B cell (primary cell): ENCODE measurements around the gene PRR16. TPM values are rescaled to one million over a fixed set of nuclear protein-coding genes. Genes with fewer than 3 reads are reported as not detected.

Source experiments
- ATAC-seq: fragments of 200-7000 bp; cut with Tn5 transposase; one replicate; pipeline ENCODE4 v1.10.0; 2021; ENCODE audit warnings: low read depth, mild to moderate bottlenecking, moderate number of reproducible peaks, moderate library complexity
- CTCF ChIA-PET: fragments of 350-600 bp; sonication (Branson Sonifier 250); formaldehyde crosslinking; loops from one replicate; lab custom pipeline; 2021; ENCODE audit warnings: antibody characterized with exemption, inconsistent platforms; lab: Charles Lee
- POLR2A ChIA-PET: fragments of 350-600 bp; sonication (Branson Sonifier 250); formaldehyde crosslinking; loops from one replicate; lab custom pipeline; 2021; ENCODE audit warnings: antibody characterized with exemption; lab: Charles Lee
- DNase-seq: peaks from one replicate; pipeline ENCODE4 v3.0.0; 2013
- H2AFZ ChIP-seq: 2 replicates; pipeline ENCODE4 v1.6.1; 2012; ENCODE audit warnings: mild to moderate bottlenecking, low read depth, low read length; ENCODE audit not compliant: insufficient read depth, poor library complexity, severe bottlenecking
- H3K27ac ChIP-seq, 2 donors: 1 replicate in 1 of 2; 2 replicates in 1 of 2; pipeline ENCODE4 v1.5.1; 2012 to 2013; ENCODE audit warnings: low read length in 2 of 2, mild to moderate bottlenecking in 2 of 2, moderate library complexity in 1 of 2
- H3K27me3 ChIP-seq, 4 experiments: fragments of 200-600 bp in 1 of 4; sonication (generic) in 1 of 4; replicated peaks in 1 of 4; 1 replicate in 2 of 4; 2 replicates in 2 of 4; pipeline versions ENCODE4 v1.6.1 to v1.7.0; 2013 to 2016; ENCODE audit warnings: low read length in 3 of 4, mild to moderate bottlenecking in 2 of 4, mixed read lengths in 1 of 4, moderate library complexity in 1 of 4; ENCODE audit not compliant: insufficient read depth in 4 of 4, control insufficient read depth in 3 of 4; ENCODE audit errors: control extremely low read depth in 1 of 4
- H3K36me3 ChIP-seq, 2 experiments: replicated peaks in 1 of 2; 1 replicate in 1 of 2; 2 replicates in 1 of 2; pipeline versions ENCODE4 v1.6.1 to v1.7.1; 2013; ENCODE audit warnings: low read length in 1 of 2; ENCODE audit not compliant: insufficient read depth in 2 of 2, control insufficient read depth in 1 of 2; ENCODE audit errors: control extremely low read depth in 1 of 2, extremely low read depth in 1 of 2
- H3K4me1 ChIP-seq, 2 donors: fragments of 200-600 bp in 1 of 2; sonication (generic) in 1 of 2; 1 replicate in 1 of 2; 2 replicates in 1 of 2; pipeline versions ENCODE4 v1.5.1 to v1.6.1; 2013 to 2017; ENCODE audit warnings: low read length in 2 of 2; ENCODE audit not compliant: control insufficient read depth in 2 of 2, insufficient read depth in 2 of 2
- H3K4me2 ChIP-seq: replicated peaks from 2 replicates; pipeline ENCODE3; 2012; ENCODE audit warnings: mild to moderate bottlenecking, low read depth, low read length; ENCODE audit not compliant: poor library complexity, severe bottlenecking
- H3K4me3 ChIP-seq, 5 experiments: fragments of 200-600 bp in 1 of 5; sonication (generic) in 1 of 5; 1 replicate in 3 of 5; 2 replicates in 2 of 5; pipeline versions ENCODE4 v1.5.1 to v1.7.0; 2011 to 2016; ENCODE audit warnings: low read length in 4 of 5, mild to moderate bottlenecking in 4 of 5, low read depth in 2 of 5, control low read depth in 1 of 5, moderate library complexity in 1 of 5; ENCODE audit not compliant: insufficient read depth in 1 of 5; ENCODE audit errors: control extremely low read depth in 1 of 5, extremely low read depth in 1 of 5
- H3K79me2 ChIP-seq: fragments of 200-600 bp; sonication (generic); one replicate; pipeline ENCODE4 v1.6.0; 2016; ENCODE audit warnings: low read length; ENCODE audit not compliant: control insufficient read depth, insufficient read depth
- H3K9ac ChIP-seq: fragments of 200-600 bp; sonication (generic); 2 replicates; pipeline ENCODE4 v1.6.1; 2017; ENCODE audit warnings: mild to moderate bottlenecking, low read length, moderate library complexity
- H3K9me3 ChIP-seq, 3 donors: one replicate each; pipeline versions ENCODE4 v1.6.1 to v1.7.1; 2013; ENCODE audit warnings: low read length in 2 of 3; ENCODE audit not compliant: control insufficient read depth in 2 of 3, insufficient read depth in 1 of 3; ENCODE audit errors: control extremely low read depth in 1 of 3
- H4K20me1 ChIP-seq: 2 replicates; pipeline ENCODE4 v1.6.0; 2012; ENCODE audit warnings: mild to moderate bottlenecking, low read length; ENCODE audit not compliant: insufficient read depth, control insufficient read depth, poor library complexity, severe bottlenecking
- H3K27ac Mint-ChIP-seq: one replicate; pipeline ENCODE4 v1.8.0; 2021; ENCODE audit warnings: mixed read lengths
- H3K27me3 Mint-ChIP-seq: one replicate; pipeline ENCODE4 v1.8.0; 2021; ENCODE audit warnings: mixed read lengths
- H3K4me1 Mint-ChIP-seq: one replicate; pipeline ENCODE4 v1.8.0; 2021; ENCODE audit warnings: mixed read lengths
- H3K4me3 Mint-ChIP-seq: one replicate; pipeline ENCODE4 v1.8.0; 2021; ENCODE audit warnings: mixed read lengths
- H3K9me3 Mint-ChIP-seq: one replicate; pipeline ENCODE4 v1.8.0; 2022; ENCODE audit warnings: mixed read lengths; ENCODE audit not compliant: insufficient read depth
- EZH2 ChIP-seq: IDR thresholded peaks from 2 replicates; pipeline ENCODE4 v1.6.1; 2012; ENCODE audit warnings: borderline replicate concordance, low read depth, mild to moderate bottlenecking, moderate library complexity, low read length; ENCODE audit not compliant: insufficient read depth, poor library complexity, severe bottlenecking
- WGBS: methylation state at CpG from one replicate; pipeline ENCODE4 v1.1.5; 2013; ENCODE audit warnings: missing lambda C conversion rate; ENCODE audit not compliant: insufficient coverage; 5-methylcytosine and 5-hydroxymethylcytosine counted together
- intact Hi-C: fragments of 100-400 bp; cut with micrococcal nuclease; formaldehyde crosslinking; loops from one replicate; pipeline ENCODE4 v1.10.0; 2022
- polyA plus RNA-seq: library from polyadenylated mRNA; depleted of rRNA; stranded (reverse); fragments of >200 nt; gene quantifications from 2 replicates; pipeline ENCODE4 v1.2.3, GENCODE V29; 2012
- total RNA-seq, 2 donors: library from RNA; stranded (reverse); fragments of 120-200 nt in 1 of 2; gene quantifications; 1 replicate in 1 of 2; 2 replicates in 1 of 2; pipeline versions ENCODE4 v1.2.3 to v1.2.4, GENCODE V29; 2013 to 2022
- TF ChIP-seq, protein P1 (sequence below): fragments of 200-600 bp; IDR thresholded peaks from one replicate; pipeline ENCODE4 v1.8.0; 2022; ENCODE audit warnings: antibody characterized with exemption, mild to moderate bottlenecking

Gene PRR16
- total and polyA plus RNA-seq, 2 donors (not counting 1 experiment from before 2014, with no cell fraction given), result 0.16 TPM; not detected in 1

DNA sequence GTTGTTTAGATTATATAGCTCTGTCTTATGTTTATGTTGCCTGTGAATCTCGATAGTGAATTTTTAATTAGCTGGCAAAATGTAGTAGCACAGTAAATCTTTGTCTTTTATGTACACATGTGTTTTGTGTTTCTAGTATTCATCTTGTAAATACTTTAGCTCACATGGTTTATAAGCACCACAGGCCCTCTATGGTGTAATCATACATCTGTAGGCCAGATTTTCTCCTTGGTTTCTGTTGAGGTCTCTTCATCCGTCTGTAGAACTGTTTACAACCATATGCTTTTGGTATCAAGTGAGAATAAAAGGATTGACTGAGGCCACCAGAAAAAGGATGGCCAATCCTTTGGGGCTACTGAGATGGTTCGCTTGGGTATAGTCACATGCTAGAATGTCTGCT lies 45.0 kb downstream of the PRR16 start:
- CTCF ChIA-PET, result no interaction called here
- H3K4me1 Mint-ChIP-seq, result no peaks in the 10 kb centered on the region
- H3K27ac Mint-ChIP-seq, result no peak overlapping the region
- Histone ChIP-seq H3K4me1 (no peaks in the 10 kb centered on the region), H3K9me3 (no peaks in the 10 kb centered on the region), H3K27ac (no peak overlapping the region), H3K9ac (no peak overlapping the region), H2AFZ (no peak overlapping the region), H4K20me1 (no peaks in the 10 kb centered on the region), H3K79me2 (no peaks in the 10 kb centered on the region), H3K36me3 (no peaks in the 10 kb centered on the region), H3K4me3 (no peak overlapping the region), H3K27me3 (no peaks in the 10 kb centered on the region), H3K4me2 (no peak overlapping the region)
- WGBS, result 100% methylated on average over 1 of the region's 3 CpGs
- ATAC-seq (no peak), DNase-seq (no peak)
- H3K4me3 Mint-ChIP-seq, result no peak overlapping the region
- POLR2A ChIA-PET, result no interaction called here
- H3K27me3 Mint-ChIP-seq, result no peaks in the 10 kb centered on the region
- no peaks in the 10 kb centered on the region for H3K9me3 Mint-ChIP-seq
- intact Hi-C loops, result no loop called here
- TF ChIP-seq, protein P1, sequence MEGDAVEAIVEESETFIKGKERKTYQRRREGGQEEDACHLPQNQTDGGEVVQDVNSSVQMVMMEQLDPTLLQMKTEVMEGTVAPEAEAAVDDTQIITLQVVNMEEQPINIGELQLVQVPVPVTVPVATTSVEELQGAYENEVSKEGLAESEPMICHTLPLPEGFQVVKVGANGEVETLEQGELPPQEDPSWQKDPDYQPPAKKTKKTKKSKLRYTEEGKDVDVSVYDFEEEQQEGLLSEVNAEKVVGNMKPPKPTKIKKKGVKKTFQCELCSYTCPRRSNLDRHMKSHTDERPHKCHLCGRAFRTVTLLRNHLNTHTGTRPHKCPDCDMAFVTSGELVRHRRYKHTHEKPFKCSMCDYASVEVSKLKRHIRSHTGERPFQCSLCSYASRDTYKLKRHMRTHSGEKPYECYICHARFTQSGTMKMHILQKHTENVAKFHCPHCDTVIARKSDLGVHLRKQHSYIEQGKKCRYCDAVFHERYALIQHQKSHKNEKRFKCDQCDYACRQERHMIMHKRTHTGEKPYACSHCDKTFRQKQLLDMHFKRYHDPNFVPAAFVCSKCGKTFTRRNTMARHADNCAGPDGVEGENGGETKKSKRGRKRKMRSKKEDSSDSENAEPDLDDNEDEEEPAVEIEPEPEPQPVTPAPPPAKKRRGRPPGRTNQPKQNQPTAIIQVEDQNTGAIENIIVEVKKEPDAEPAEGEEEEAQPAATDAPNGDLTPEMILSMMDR, result no peak
- TF ChIP-seq EZH2, result no peak

DNA sequence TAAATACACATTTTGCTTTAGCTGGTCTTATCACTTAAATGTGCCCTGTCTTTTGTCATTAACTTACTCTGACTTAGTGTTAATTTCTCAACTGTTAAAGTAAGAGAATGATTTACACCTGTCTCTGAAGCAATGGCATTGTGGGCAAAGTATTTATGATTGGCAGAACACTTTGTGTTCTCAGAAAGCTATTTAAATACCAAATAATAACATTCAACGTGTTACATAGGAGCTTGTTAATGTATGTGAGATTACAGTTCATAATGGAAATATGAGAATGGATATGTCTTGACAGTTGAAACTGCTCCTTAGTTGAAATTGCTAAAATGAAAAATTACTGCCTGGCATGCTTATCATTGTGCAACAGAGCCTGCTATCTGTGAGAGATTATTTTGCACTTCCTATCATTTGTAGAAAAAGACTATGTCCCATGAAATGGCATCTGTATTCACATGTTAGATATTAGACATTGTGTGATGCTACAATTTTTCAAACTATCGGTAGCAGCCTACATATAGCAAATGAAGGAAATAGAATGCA lies 46.1 kb downstream of the PRR16 start:
- no peak overlapping the region for H3K27ac Mint-ChIP-seq
- CTCF ChIA-PET, result no interaction called here
- Histone ChIP-seq H3K36me3 (no peaks in the 10 kb centered on the region), H3K9me3 (no peaks in the 10 kb centered on the region), H3K4me2 (no peak overlapping the region), H3K79me2 (no peaks in the 10 kb centered on the region), H3K4me1 (no peaks in the 10 kb centered on the region), H2AFZ (no peak overlapping the region), H3K27me3 (no peaks in the 10 kb centered on the region), H4K20me1 (no peaks in the 10 kb centered on the region), H3K27ac (no peak overlapping the region), H3K4me3 (no peak overlapping the region), H3K9ac (no peak overlapping the region)
- no peaks in the 10 kb centered on the region for H3K4me1 Mint-ChIP-seq
- ATAC-seq (no peak), DNase-seq (no peak)
- no peak for TF ChIP-seq EZH2
- TF ChIP-seq, protein P1, result no peak
- H3K27me3 Mint-ChIP-seq, result no peaks in the 10 kb centered on the region
- no peak overlapping the region for H3K4me3 Mint-ChIP-seq
- POLR2A ChIA-PET, result no interaction called here
- no CpG with 5 or more reads among the region's 2 CpGs for WGBS
- intact Hi-C loops, result no loop called here
- H3K9me3 Mint-ChIP-seq, result no peaks in the 10 kb centered on the region
